Measurements from ENCODE around the gene PPAN. TPM values are rescaled to one million over a fixed set of nuclear protein-coding genes. Genes with fewer than 3 reads are reported as not detected.

Gene PPAN
- total RNA-seq, 1 donor from 2014 or later, result not detected

- H3K36me3 ChIP-seq, result peaks cover 40 to 43% of the 10 kb centered on the region in 2 donors
- no peaks in the 10 kb centered on the region for H3K9me3 ChIP-seq
- intact Hi-C loops (cut with DNase I), result no loop called here
- no peak overlapping the region for H3K27ac ChIP-seq
- TF ChIP-seq, protein P1, sequence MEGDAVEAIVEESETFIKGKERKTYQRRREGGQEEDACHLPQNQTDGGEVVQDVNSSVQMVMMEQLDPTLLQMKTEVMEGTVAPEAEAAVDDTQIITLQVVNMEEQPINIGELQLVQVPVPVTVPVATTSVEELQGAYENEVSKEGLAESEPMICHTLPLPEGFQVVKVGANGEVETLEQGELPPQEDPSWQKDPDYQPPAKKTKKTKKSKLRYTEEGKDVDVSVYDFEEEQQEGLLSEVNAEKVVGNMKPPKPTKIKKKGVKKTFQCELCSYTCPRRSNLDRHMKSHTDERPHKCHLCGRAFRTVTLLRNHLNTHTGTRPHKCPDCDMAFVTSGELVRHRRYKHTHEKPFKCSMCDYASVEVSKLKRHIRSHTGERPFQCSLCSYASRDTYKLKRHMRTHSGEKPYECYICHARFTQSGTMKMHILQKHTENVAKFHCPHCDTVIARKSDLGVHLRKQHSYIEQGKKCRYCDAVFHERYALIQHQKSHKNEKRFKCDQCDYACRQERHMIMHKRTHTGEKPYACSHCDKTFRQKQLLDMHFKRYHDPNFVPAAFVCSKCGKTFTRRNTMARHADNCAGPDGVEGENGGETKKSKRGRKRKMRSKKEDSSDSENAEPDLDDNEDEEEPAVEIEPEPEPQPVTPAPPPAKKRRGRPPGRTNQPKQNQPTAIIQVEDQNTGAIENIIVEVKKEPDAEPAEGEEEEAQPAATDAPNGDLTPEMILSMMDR (IDR thresholded peaks at IDR 0.05), result no peak
- H3K4me3 ChIP-seq, result no peak overlapping the region
- H3K4me1 ChIP-seq, result peaks cover 15 to 24% of the 10 kb centered on the region in 2 donors
- no peaks in the 10 kb centered on the region for H3K27me3 ChIP-seq
- DNase-seq (ENCODE audit: low spot score in 2 of 2), result no peak
These were observed 10.9 kb downstream of the PPAN start for GRCh38 chr19:10116866-10117616.

DNA sequence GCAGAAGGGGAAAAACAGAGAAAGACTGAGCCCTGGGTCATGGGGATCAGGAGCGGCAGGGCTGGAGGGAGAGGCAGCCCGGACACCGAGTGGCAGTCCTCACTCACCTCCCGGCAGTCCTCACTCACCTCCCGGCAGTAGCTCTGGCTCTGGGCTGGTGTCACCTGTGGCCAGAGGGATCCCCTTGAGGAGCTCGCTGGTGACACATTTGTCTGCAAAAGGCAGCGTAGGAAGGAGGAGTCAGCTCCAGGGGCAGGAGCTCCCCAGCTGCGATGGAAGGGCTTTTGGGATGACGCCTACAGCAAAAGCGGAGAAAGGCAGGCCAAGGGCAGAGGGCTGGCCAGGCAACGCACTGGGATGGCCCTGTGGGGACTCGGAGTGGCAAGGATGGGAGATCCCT is 12.8 kb downstream of the PPAN start:
- Histone ChIP-seq H3K36me3 (peaks cover 40 to 43% of the 10 kb centered on the region in 2 donors), H3K9me3 (no peaks in the 10 kb centered on the region), H3K4me1 (peaks cover 15 to 27% of the 10 kb centered on the region in 2 donors), H3K27ac (peak overlapping the region; percentile 66 to 84), H3K27me3 (no peaks in the 10 kb centered on the region), H3K4me3 (peak overlapping the region; percentile 75 to 99)
- intact Hi-C loops (cut with DNase I), result loop anchor here (1.0 kb wide), 1 partner anchor 13 kb away; the partner anchor contains the start of gene PPAN
- no peak for DNase-seq (ENCODE audit: low spot score in 2 of 2)
- TF ChIP-seq, protein P1 (IDR thresholded peaks at IDR 0.05), result no peak

- Histone ChIP-seq H3K9me3 (no peaks in the 10 kb centered on the region), H3K36me3 (peaks cover 26 to 27% of the 10 kb centered on the region in 2 donors), H3K4me1 (peaks cover 15 to 27% of the 10 kb centered on the region in 2 donors), H3K27ac (peak overlapping the region; percentile 84 to 87), H3K27me3 (no peaks in the 10 kb centered on the region), H3K4me3 (peak overlapping the region in 1 of 2 donors; percentile 99)
- peak in 1 of 2 donors; percentile 80 for DNase-seq (ENCODE audit: low spot score in 2 of 2)
- intact Hi-C loops (cut with DNase I), result loop anchor here (2.0 to 10.0 kb wide), 3 partner anchors 74 to 214 kb away; partner anchors contain the start of genes DNMT1, ICAM3, MRPL4 and RAVER1
- TF ChIP-seq, protein P1 (IDR thresholded peaks at IDR 0.05), result no peak
These were observed 14.5 kb downstream of the PPAN start for GRCh38 chr19:10120538-10121189.

- TF ChIP-seq, protein P1 (IDR thresholded peaks at IDR 0.05), result no peak
- Histone ChIP-seq H3K9me3 (no peaks in the 10 kb centered on the region), H3K36me3 (peaks cover 12 to 13% of the 10 kb centered on the region in 2 donors), H3K4me3 (no peak overlapping the region), H3K27ac (peak overlapping the region; percentile 84 to 87), H3K4me1 (peaks cover 15 to 27% of the 10 kb centered on the region in 2 donors), H3K27me3 (no peaks in the 10 kb centered on the region)
- peak in 1 of 2 donors; percentile 85 for DNase-seq (ENCODE audit: low spot score in 2 of 2)
- intact Hi-C loops (cut with DNase I), result loop anchor here (5.0 to 10.0 kb wide), 2 partner anchors 130 to 213 kb away; partner anchors contain the start of genes ICAM3, MRPL4 and RAVER1
These were observed 15.9 kb downstream of the PPAN start for GRCh38 chr19:10122045-10122444.

DNA sequence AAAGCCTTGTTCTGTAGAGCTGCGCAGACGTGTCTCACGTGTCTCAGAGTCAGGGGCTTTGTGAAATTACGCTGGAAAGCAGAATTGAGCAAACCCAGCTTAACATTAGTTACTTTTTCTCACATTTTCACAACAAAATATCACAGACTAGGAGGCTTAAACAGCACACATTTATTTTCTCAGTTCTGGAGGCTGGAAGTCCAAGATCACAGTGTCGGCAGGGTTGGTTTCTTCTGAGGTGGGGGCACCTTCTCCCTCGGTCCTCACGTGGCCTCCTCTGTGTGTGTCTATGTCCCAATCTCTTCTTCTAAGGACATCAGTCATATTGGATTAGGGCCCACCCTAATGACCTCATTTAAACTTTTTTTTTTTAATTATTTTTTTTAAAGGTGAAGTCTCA is 18.3 kb downstream of the PPAN start:
- no peaks in the 10 kb centered on the region for H3K9me3 ChIP-seq
- DNase-seq (ENCODE audit: low spot score in 2 of 2), result no peak
- no peak overlapping the region for H3K4me3 ChIP-seq
- peaks cover 10 to 22% of the 10 kb centered on the region in 2 donors for H3K4me1 ChIP-seq
- intact Hi-C loops (cut with DNase I), result loop anchor here (5.0 to 10.0 kb wide), 2 partner anchors 128 to 210 kb away; partner anchors contain the start of genes ICAM3, MRPL4 and RAVER1
- TF ChIP-seq, protein P1 (IDR thresholded peaks at IDR 0.05), result no peak
- peaks cover 0 to 3% of the 10 kb centered on the region in 2 donors for H3K36me3 ChIP-seq
- no peak overlapping the region for H3K27ac ChIP-seq
- H3K27me3 ChIP-seq, result no peaks in the 10 kb centered on the region

All from ascending aorta (tissue), 2 donors.